Measurements from ENCODE around the gene ZNF512B. TPM values are rescaled to one million over a fixed set of nuclear protein-coding genes. Genes with fewer than 3 reads are reported as not detected.

ZNF512B gene
- total and polyA plus RNA-seq, 2 experiments from 2014 or later = 6.1 to 28.8 TPM

DNA sequence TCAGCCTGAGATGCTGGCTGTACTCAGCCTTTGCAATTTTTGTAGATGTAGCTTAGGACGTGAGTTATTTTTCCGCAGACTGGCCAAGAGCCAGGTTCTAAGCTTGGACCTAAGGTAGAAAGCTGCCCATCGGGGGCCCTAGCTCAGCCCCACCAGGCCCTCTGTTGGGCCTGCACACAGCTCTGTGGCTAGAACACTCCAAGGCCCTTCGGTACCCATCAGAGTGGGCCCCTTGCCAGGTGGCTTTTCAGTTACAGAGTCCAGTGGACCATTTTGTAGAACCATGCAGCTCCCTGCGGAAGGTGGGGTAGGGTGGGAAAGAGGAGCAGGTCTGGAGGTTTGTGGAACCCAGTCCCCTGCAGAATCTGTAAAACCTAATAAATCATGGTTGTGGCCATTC lies 36.1 kb downstream of the ZNF512B start:
- ATAC-seq = no peak

More for the DNA sequence above, 36.1 kb downstream of the ZNF512B start:
- Histone ChIP-seq H3K4me3 (no peak overlapping the region), H3K9me2 (ENCODE audit: insufficient read depth) (no peaks in the 10 kb centered on the region), H4K20me1 (replicated peaks; ENCODE audit: insufficient read depth) (no peaks in the 10 kb centered on the region; the same call in 1 of the 2 replicates), H2AFZ (no peak overlapping the region), H3K4me1 (ENCODE audit: insufficient read depth) (no peaks in the 10 kb centered on the region), H3K27ac (ENCODE audit: low read depth) (no peak overlapping the region), H3K79me2 (replicated peaks; ENCODE audit: insufficient read depth) (no peaks in the 10 kb centered on the region), H3K27me3 (ENCODE audit: insufficient read depth) (no peaks in the 10 kb centered on the region), H3K4me2 (no peak overlapping the region), H3F3A (replicated peaks; ENCODE audit: low read depth) (peaks cover 13% of the 10 kb centered on the region; the same call in 1 of the 2 replicates), H3K36me3 (ENCODE audit: insufficient read depth) (no peaks in the 10 kb centered on the region)
- H3K4me3 Mint-ChIP-seq = no peak overlapping the region
- H3K4me1 Mint-ChIP-seq = peaks cover 5% of the 10 kb centered on the region; the same call in 1 of the 3 replicates
- H3K27ac Mint-ChIP-seq = no peak overlapping the region
- DNase-seq (ENCODE audit: low spot score) = no peak
- H3K9me3 Mint-ChIP-seq = no peaks in the 10 kb centered on the region; the same call in 2 of the 3 replicates
- H3K36me3 Mint-ChIP-seq (ENCODE audit: low read depth) = peaks cover 43% of the 10 kb centered on the region
- H3K27me3 Mint-ChIP-seq (ENCODE audit: insufficient read depth, low read depth, poor library complexity) = peaks cover 6% of the 10 kb centered on the region
- TF ChIP-seq JUNB (IDR thresholded peaks at IDR 0.05; ENCODE audit: unreplicated experiment) (no peak), EZH2 (IDR thresholded peaks at IDR 0.05; ENCODE audit: low read depth, unreplicated experiment) (no peak), ZNF114 (CRISPR knock-in tag; IDR thresholded peaks at IDR 0.05) (no peak), STAT1 (IDR thresholded peaks at IDR 0.05; ENCODE audit: unreplicated experiment) (no peak), CREB1 (CRISPR knock-in tag; IDR thresholded peaks at IDR 0.05; ENCODE audit: low read depth) (no peak), POLR2AphosphoS5 (IDR thresholded peaks at IDR 0.05; ENCODE audit: low read depth) (no peak), EZH2phosphoT487 (IDR thresholded peaks at IDR 0.05; ENCODE audit: unreplicated experiment) (no peak), NANOG (IDR thresholded peaks at IDR 0.05; ENCODE audit: borderline replicate concordance) (no peak)
- TF ChIP-seq, protein P1, sequence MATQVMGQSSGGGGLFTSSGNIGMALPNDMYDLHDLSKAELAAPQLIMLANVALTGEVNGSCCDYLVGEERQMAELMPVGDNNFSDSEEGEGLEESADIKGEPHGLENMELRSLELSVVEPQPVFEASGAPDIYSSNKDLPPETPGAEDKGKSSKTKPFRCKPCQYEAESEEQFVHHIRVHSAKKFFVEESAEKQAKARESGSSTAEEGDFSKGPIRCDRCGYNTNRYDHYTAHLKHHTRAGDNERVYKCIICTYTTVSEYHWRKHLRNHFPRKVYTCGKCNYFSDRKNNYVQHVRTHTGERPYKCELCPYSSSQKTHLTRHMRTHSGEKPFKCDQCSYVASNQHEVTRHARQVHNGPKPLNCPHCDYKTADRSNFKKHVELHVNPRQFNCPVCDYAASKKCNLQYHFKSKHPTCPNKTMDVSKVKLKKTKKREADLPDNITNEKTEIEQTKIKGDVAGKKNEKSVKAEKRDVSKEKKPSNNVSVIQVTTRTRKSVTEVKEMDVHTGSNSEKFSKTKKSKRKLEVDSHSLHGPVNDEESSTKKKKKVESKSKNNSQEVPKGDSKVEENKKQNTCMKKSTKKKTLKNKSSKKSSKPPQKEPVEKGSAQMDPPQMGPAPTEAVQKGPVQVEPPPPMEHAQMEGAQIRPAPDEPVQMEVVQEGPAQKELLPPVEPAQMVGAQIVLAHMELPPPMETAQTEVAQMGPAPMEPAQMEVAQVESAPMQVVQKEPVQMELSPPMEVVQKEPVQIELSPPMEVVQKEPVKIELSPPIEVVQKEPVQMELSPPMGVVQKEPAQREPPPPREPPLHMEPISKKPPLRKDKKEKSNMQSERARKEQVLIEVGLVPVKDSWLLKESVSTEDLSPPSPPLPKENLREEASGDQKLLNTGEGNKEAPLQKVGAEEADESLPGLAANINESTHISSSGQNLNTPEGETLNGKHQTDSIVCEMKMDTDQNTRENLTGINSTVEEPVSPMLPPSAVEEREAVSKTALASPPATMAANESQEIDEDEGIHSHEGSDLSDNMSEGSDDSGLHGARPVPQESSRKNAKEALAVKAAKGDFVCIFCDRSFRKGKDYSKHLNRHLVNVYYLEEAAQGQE (IDR thresholded peaks at IDR 0.05; ENCODE audit: unreplicated experiment) = no peak
- TF ChIP-seq, protein P2, sequence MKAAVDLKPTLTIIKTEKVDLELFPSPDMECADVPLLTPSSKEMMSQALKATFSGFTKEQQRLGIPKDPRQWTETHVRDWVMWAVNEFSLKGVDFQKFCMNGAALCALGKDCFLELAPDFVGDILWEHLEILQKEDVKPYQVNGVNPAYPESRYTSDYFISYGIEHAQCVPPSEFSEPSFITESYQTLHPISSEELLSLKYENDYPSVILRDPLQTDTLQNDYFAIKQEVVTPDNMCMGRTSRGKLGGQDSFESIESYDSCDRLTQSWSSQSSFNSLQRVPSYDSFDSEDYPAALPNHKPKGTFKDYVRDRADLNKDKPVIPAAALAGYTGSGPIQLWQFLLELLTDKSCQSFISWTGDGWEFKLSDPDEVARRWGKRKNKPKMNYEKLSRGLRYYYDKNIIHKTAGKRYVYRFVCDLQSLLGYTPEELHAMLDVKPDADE (IDR thresholded peaks at IDR 0.05) = no peak
- TF ChIP-seq, protein P3, sequence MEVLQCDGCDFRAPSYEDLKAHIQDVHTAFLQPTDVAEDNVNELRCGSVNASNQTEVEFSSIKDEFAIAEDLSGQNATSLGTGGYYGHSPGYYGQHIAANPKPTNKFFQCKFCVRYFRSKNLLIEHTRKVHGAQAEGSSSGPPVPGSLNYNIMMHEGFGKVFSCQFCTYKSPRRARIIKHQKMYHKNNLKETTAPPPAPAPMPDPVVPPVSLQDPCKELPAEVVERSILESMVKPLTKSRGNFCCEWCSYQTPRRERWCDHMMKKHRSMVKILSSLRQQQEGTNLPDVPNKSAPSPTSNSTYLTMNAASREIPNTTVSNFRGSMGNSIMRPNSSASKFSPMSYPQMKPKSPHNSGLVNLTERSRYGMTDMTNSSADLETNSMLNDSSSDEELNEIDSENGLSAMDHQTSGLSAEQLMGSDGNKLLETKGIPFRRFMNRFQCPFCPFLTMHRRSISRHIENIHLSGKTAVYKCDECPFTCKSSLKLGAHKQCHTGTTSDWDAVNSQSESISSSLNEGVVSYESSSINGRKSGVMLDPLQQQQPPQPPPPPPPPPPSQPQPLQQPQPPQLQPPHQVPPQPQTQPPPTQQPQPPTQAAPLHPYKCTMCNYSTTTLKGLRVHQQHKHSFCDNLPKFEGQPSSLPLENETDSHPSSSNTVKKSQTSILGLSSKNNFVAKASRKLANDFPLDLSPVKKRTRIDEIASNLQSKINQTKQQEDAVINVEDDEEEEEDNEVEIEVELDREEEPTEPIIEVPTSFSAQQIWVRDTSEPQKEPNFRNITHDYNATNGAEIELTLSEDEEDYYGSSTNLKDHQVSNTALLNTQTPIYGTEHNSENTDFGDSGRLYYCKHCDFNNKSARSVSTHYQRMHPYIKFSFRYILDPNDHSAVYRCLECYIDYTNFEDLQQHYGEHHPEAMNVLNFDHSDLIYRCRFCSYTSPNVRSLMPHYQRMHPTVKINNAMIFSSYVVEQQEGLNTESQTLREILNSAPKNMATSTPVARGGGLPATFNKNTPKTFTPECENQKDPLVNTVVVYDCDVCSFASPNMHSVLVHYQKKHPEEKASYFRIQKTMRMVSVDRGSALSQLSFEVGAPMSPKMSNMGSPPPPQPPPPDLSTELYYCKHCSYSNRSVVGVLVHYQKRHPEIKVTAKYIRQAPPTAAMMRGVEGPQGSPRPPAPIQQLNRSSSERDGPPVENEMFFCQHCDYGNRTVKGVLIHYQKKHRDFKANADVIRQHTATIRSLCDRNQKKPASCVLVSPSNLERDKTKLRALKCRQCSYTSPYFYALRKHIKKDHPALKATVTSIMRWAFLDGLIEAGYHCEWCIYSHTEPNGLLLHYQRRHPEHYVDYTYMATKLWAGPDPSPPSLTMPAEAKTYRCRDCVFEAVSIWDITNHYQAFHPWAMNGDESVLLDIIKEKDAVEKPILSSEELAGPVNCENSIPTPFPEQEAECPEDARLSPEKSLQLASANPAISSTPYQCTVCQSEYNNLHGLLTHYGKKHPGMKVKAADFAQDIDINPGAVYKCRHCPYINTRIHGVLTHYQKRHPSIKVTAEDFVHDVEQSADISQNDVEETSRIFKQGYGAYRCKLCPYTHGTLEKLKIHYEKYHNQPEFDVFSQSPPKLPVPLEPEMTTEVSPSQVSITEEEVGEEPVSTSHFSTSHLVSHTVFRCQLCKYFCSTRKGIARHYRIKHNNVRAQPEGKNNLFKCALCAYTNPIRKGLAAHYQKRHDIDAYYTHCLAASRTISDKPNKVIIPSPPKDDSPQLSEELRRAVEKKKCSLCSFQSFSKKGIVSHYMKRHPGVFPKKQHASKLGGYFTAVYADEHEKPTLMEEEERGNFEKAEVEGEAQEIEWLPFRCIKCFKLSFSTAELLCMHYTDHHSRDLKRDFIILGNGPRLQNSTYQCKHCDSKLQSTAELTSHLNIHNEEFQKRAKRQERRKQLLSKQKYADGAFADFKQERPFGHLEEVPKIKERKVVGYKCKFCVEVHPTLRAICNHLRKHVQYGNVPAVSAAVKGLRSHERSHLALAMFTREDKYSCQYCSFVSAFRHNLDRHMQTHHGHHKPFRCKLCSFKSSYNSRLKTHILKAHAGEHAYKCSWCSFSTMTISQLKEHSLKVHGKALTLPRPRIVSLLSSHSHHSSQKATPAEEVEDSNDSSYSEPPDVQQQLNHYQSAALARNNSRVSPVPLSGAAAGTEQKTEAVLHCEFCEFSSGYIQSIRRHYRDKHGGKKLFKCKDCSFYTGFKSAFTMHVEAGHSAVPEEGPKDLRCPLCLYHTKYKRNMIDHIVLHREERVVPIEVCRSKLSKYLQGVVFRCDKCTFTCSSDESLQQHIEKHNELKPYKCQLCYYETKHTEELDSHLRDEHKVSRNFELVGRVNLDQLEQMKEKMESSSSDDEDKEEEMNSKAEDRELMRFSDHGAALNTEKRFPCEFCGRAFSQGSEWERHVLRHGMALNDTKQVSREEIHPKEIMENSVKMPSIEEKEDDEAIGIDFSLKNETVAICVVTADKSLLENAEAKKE (CRISPR knock-in tag; IDR thresholded peaks at IDR 0.05) = no peak
